Transverse colon (tissue), 4 donors: ENCODE results near the gene MTA1.

Experiments used
- CTCF ChIP-seq, 5 experiments: fragments of 200-600 bp in 3 of 5; fragments of 450-650 bp in 2 of 5; sonication (generic) in 3 of 5; IDR thresholded peaks; 1 replicate in 2 of 5; 2 replicates in 3 of 5; pipeline ENCODE4 v1.5.1; 2016 to 2017; ENCODE audit warnings: antibody characterized with exemption in 5 of 5, inconsistent platforms in 3 of 5, mild to moderate bottlenecking in 2 of 5, moderate library complexity in 1 of 5
- EP300 ChIP-seq: sonication (generic); formaldehyde crosslinking; IDR thresholded peaks from one replicate; pipeline ENCODE4 v1.6.1; 2017; ENCODE audit warnings: antibody characterized with exemption, low read depth
- POLR2A ChIP-seq: fragments of 450-650 bp; IDR thresholded peaks from one replicate; pipeline ENCODE4 v1.6.1; 2016; ENCODE audit warnings: antibody characterized with exemption, mild to moderate bottlenecking, moderate library complexity
- POLR2AphosphoS5 ChIP-seq, 3 donors: sonication (generic); formaldehyde crosslinking; IDR thresholded peaks; one replicate each; pipeline ENCODE4 v1.6.1; 2016; ENCODE audit warnings: antibody characterized with exemption in 3 of 3

DNA sequence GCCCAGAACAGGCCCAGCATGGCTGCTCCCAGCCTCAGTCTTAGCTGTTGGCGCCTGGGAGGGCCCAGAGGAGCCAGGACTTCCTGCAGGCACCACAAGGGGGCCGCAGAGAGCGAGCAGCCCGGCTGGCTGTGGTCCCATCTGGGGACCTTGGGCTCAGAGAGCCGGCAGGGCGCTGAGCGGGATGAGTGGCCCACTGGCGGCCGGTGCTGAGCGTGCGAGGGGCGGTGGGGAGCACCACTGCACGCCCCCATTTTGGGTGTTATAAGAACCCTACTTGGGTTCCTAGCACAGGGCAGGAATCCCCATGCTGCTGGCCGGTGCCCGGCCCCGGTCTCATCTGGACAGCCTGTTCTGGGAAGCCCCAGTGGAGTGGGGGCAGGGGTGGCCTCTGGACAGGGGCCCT is 29.1 kb downstream of the MTA1 start:
- TF ChIP-seq CTCF (IDR thresholded peaks at IDR 0.05): peak; percentile 82 to 92 (median 88)
- no peak for TF ChIP-seq POLR2A
- no peak for TF ChIP-seq EP300
- peak in 2 of 3 donors; percentile 17 to 24 for TF ChIP-seq POLR2AphosphoS5 (IDR thresholded peaks at IDR 0.05)
